ENCODE data around the gene AIG1. TPM values are rescaled to one million over a fixed set of nuclear protein-coding genes. Genes with fewer than 3 reads are reported as not detected.

The AIG1 gene
- total and polyA plus RNA-seq, 2 of the 13 experiments (the other 11 are each of a cell fraction or from before 2014, with no cell fraction given), result 115 to 197 TPM

GRCh38 chr6:143238306-143238705, 177.6 kb downstream of the AIG1 start:
- no peaks in the 10 kb centered on the region for H3K9me3 ChIP-seq (ENCODE audit: low read length)
- no peaks in the 10 kb centered on the region for H4K20me1 ChIP-seq (ENCODE audit: insufficient read depth, low read length)
- H3K36me3 ChIP-seq (replicated peaks in 1 of 2; ENCODE audit: control insufficient read depth in 1 of 2, insufficient read depth in 2 of 2, low read length in 2 of 2), result no peaks in the 10 kb centered on the region
- DNase-seq (ENCODE audit: low spot score), result no peak
- no peak for TF ChIP-seq PCBP1 (IDR thresholded peaks at IDR 0.05; ENCODE audit: borderline replicate concordance, low read depth, low read length)
- no peak for TF ChIP-seq REPIN1 (CRISPR knock-in tag; IDR thresholded peaks at IDR 0.05; ENCODE audit: borderline replicate concordance, low read depth)
- TF ChIP-seq HOXA5 (CRISPR knock-in tag; IDR thresholded peaks at IDR 0.05), result no peak
- no peak for TF ChIP-seq KDM5B (CRISPR knock-in tag; IDR thresholded peaks at IDR 0.05; ENCODE audit: borderline replicate concordance)
- TF ChIP-seq GABPA (IDR thresholded peaks at IDR 0.05; ENCODE audit: low read depth, low read length), result no peak
- no peak for TF ChIP-seq GABPA (CRISPR knock-in tag; IDR thresholded peaks at IDR 0.05; ENCODE audit: low read depth)
- no peak for TF ChIP-seq TFAP4 (IDR thresholded peaks at IDR 0.05; ENCODE audit: borderline replicate concordance, low read depth)
- no peak for TF ChIP-seq MED8 (CRISPR knock-in tag; IDR thresholded peaks at IDR 0.05; ENCODE audit: insufficient replicate concordance)
- no peak for TF ChIP-seq STAG1 (CRISPR knock-in tag; IDR thresholded peaks at IDR 0.05)
- TF ChIP-seq ZNF780A (CRISPR knock-in tag; IDR thresholded peaks at IDR 0.05), result no peak
- TF ChIP-seq SIX1 (CRISPR knock-in tag; IDR thresholded peaks at IDR 0.05; ENCODE audit: borderline replicate concordance), result no peak
- no peak for TF ChIP-seq SP2 (CRISPR knock-in tag; IDR thresholded peaks at IDR 0.05)
- no peak for TF ChIP-seq ZMAT3 (CRISPR knock-in tag; conservative IDR thresholded peaks at IDR 0.05)
- TF ChIP-seq DZIP1 (CRISPR knock-in tag; IDR thresholded peaks at IDR 0.05), result no peak
- no peak for TF ChIP-seq ZBTB43 (CRISPR knock-in tag; conservative IDR thresholded peaks at IDR 0.05)
- TF ChIP-seq DNMT3B (CRISPR knock-in tag; conservative IDR thresholded peaks at IDR 0.05), result no peak
- TF ChIP-seq ZNF562 (CRISPR knock-in tag; IDR thresholded peaks at IDR 0.05; ENCODE audit: borderline replicate concordance), result no peak
- no peak for TF ChIP-seq ZNF580 (CRISPR knock-in tag; IDR thresholded peaks at IDR 0.05; ENCODE audit: borderline replicate concordance, low read depth)
- TF ChIP-seq HOXA7 (CRISPR knock-in tag; IDR thresholded peaks at IDR 0.05), result no peak
- H3K27me3 ChIP-seq (ENCODE audit: control insufficient read depth in 1 of 2, insufficient read depth in 2 of 2, low read length in 2 of 2), result no peaks in the 10 kb centered on the region
- no peak for ATAC-seq
- no peak overlapping the region for H3K4me3 ChIP-seq (replicated peaks in 1 of 3; ENCODE audit: insufficient read depth in 1 of 3, low read depth in 2 of 3, low read length in 3 of 3)
- no peak for FAIRE-seq
- H3K9ac ChIP-seq (ENCODE audit: insufficient read depth, low read depth, low read length), result no peak overlapping the region
- H2AFZ ChIP-seq (ENCODE audit: low read length), result no peak overlapping the region
- ChIA-PET CTCF (ENCODE audit: low intra/inter-chr PET ratio, low total read pairs) (no interaction called here), POLR2A (no interaction called here)
- no TSS peak for BruUV-seq (replicated peaks)
- no peak overlapping the region for H3K27ac ChIP-seq (ENCODE audit: extremely low read length, insufficient read depth, low read length)
- WGBS (ENCODE audit: low lambda C conversion rate), result 96% methylated on average over 1 of the region's 1 CpG
- no peaks in the 10 kb centered on the region for H3K4me1 ChIP-seq (ENCODE audit: insufficient read depth, low read length)
- in situ Hi-C loops (cut with HindIII; ENCODE audit: extremely low pct_ligation_motif_present, low pct_unique_long_range_greater_than_20kb), result no loop called here
- intact Hi-C loops (cut with micrococcal nuclease; ENCODE audit: unreplicated experiment), result no loop called here
- H3K4me2 ChIP-seq (ENCODE audit: low read depth, low read length), result no peak overlapping the region
- no peaks in the 10 kb centered on the region for H3K79me2 ChIP-seq (ENCODE audit: insufficient read depth, low read length)

Data from HepG2 (cell line).